Peyer's patch (tissue), 4 donors: ENCODE data around the gene WBP2.

ENCODE experiments used
- POLR2A ChIP-seq, 2 donors: fragments of 450-650 bp; IDR thresholded peaks; one replicate each; pipeline ENCODE4 v1.5.1; 2017; ENCODE audit warnings: antibody characterized with exemption in 2 of 2, mild to moderate bottlenecking in 2 of 2, moderate library complexity in 2 of 2
- TF ChIP-seq, protein P1 (sequence below), 6 experiments: fragments of 450-650 bp in 4 of 6; fragments of 200-600 bp in 2 of 6; sonication (generic) in 1 of 6; IDR thresholded peaks; one replicate each; pipeline ENCODE4 v1.5.1; 2017 to 2019; ENCODE audit warnings: antibody characterized with exemption in 6 of 6, mild to moderate bottlenecking in 3 of 6, moderate library complexity in 1 of 6

DNA sequence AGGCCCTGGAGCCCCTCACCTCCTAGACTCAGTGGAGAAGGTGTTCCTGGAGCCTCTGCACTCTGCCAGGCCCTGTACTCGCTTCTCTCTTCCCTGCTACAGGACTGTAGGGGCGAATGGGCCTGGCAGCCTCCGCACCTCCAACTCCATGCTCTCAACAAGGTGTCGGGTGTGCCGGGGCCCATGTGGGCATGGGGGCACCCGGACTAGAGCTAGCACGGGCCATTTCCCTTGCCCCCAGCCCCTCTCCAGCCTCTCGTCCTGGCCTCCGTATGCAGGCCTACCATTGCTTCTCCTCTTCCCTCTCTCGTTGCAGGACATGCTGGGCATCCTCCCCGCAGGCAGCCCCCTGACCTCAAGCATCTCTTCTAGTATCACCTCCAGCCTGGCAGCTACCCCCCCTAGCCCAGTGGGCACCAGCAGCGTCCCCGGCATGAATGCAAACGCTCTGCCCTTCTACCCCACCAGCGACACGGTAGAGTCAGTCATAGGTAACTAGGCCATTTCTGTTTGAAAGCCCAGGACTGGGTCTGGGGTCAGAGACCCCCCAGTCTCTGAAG, 36.7 kb downstream of the WBP2 start:
- TF ChIP-seq, protein P1, sequence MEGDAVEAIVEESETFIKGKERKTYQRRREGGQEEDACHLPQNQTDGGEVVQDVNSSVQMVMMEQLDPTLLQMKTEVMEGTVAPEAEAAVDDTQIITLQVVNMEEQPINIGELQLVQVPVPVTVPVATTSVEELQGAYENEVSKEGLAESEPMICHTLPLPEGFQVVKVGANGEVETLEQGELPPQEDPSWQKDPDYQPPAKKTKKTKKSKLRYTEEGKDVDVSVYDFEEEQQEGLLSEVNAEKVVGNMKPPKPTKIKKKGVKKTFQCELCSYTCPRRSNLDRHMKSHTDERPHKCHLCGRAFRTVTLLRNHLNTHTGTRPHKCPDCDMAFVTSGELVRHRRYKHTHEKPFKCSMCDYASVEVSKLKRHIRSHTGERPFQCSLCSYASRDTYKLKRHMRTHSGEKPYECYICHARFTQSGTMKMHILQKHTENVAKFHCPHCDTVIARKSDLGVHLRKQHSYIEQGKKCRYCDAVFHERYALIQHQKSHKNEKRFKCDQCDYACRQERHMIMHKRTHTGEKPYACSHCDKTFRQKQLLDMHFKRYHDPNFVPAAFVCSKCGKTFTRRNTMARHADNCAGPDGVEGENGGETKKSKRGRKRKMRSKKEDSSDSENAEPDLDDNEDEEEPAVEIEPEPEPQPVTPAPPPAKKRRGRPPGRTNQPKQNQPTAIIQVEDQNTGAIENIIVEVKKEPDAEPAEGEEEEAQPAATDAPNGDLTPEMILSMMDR (IDR thresholded peaks at IDR 0.05): no peak
- no peak for TF ChIP-seq POLR2A (IDR thresholded peaks at IDR 0.05)
